HFFc6 (cell line): ENCODE results near the gene HLA-DPB1. TPM values are rescaled to one million over a fixed set of nuclear protein-coding genes. Genes with fewer than 3 reads are reported as not detected.

Experiments used
- DNase-seq: peaks from one replicate; pipeline ENCODE4 v3.0.0-alpha.2; 2018
- H3K27ac Mint-ChIP-seq: 2 replicates; pipeline ENCODE4 v1.8.0; 2020; ENCODE audit warnings: mild to moderate bottlenecking, mixed read lengths
- H3K27me3 Mint-ChIP-seq: 2 replicates; pipeline ENCODE4 v1.8.0; 2021; ENCODE audit warnings: mild to moderate bottlenecking, moderate library complexity, mixed read lengths; ENCODE audit not compliant: insufficient read depth
- H3K36me3 Mint-ChIP-seq: 2 replicates; pipeline ENCODE4 v1.8.0; 2021; ENCODE audit warnings: low read depth, mixed read lengths
- H3K4me1 Mint-ChIP-seq: 2 replicates; pipeline ENCODE4 v1.8.0; 2020; ENCODE audit warnings: low read depth, mixed read lengths
- H3K4me3 Mint-ChIP-seq: 2 replicates; pipeline ENCODE4 v1.8.0; 2020; ENCODE audit warnings: mild to moderate bottlenecking, moderate library complexity, mixed read lengths
- H3K9me3 Mint-ChIP-seq: 2 replicates; pipeline ENCODE4 v1.8.0; 2020; ENCODE audit warnings: mild to moderate bottlenecking, mixed read lengths
- CTCF ChIP-seq: fragments of 200-600 bp; sonication (generic); IDR thresholded peaks from 2 replicates; pipeline ENCODE4 v1.5.0; 2021; ENCODE audit warnings: antibody characterized with exemption, mild to moderate bottlenecking
- total RNA-seq, 6 experiments: library from RNA; stranded (reverse); fragmentation: NEBNext Ultra II Directional; extraction: Animal tissue kit (Norgen Biotek cat#: 25700); gene quantifications; 2 replicates in 1 of 6; 3 replicates in 5 of 6; pipeline ENCODE4 v1.2.3, GENCODE V29; 2021

Gene HLA-DPB1
- total RNA-seq, 6 experiments from 2014 or later, result 1.6 to 4.8 (median 1.9) TPM

- H3K9me3 Mint-ChIP-seq, result peaks cover 15% of the 10 kb centered on the region
- H3K27ac Mint-ChIP-seq, result no peak overlapping the region
- H3K36me3 Mint-ChIP-seq, result peaks cover 10% of the 10 kb centered on the region
- DNase-seq, result peak; percentile 20
- peaks cover 42% of the 10 kb centered on the region for H3K27me3 Mint-ChIP-seq
- no peak overlapping the region for H3K4me3 Mint-ChIP-seq
- TF ChIP-seq CTCF, result peak; percentile 85
- H3K4me1 Mint-ChIP-seq, result no peaks in the 10 kb centered on the region
Measured at GRCh38 chr6:33126101-33126714, 50.4 kb downstream of the HLA-DPB1 start.

DNA sequence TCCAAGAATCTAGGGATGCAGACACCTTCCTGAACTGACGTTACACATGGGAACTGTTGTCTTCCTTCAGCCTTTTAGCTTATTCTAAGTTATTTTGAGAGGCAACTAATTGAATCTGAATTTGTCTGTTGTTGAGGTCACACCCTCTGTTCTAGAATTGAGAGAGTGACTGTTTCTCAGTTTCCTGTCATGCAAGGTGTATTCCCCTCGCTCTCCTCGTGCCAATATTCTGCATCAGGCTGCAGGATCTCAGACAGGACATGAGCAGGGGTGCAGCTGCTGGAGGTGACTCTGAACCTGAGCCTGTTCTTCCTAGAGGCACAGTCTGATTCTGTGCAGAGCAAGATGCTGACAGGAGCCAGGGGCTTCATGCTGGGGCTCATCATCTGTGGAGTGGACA is 52.5 kb downstream of the HLA-DPB1 start:
- H3K4me1 Mint-ChIP-seq, result no peaks in the 10 kb centered on the region
- DNase-seq, result no peak
- H3K36me3 Mint-ChIP-seq, result peaks cover 10% of the 10 kb centered on the region
- H3K27ac Mint-ChIP-seq, result no peak overlapping the region
- H3K4me3 Mint-ChIP-seq, result no peak overlapping the region
- TF ChIP-seq CTCF, result no peak
- H3K9me3 Mint-ChIP-seq, result peaks cover 11% of the 10 kb centered on the region
- H3K27me3 Mint-ChIP-seq, result peaks cover 39% of the 10 kb centered on the region

GRCh38 chr6:33132081-33132524 is 56.3 kb downstream of the HLA-DPB1 start:
- Mint-ChIP-seq H3K9me3 (no peaks in the 10 kb centered on the region), H3K27ac (no peak overlapping the region), H3K36me3 (no peaks in the 10 kb centered on the region), H3K4me3 (no peak overlapping the region), H3K4me1 (peaks cover 6% of the 10 kb centered on the region), H3K27me3 (peaks cover 28% of the 10 kb centered on the region)
- DNase-seq, result no peak
- no peak for TF ChIP-seq CTCF

DNA sequence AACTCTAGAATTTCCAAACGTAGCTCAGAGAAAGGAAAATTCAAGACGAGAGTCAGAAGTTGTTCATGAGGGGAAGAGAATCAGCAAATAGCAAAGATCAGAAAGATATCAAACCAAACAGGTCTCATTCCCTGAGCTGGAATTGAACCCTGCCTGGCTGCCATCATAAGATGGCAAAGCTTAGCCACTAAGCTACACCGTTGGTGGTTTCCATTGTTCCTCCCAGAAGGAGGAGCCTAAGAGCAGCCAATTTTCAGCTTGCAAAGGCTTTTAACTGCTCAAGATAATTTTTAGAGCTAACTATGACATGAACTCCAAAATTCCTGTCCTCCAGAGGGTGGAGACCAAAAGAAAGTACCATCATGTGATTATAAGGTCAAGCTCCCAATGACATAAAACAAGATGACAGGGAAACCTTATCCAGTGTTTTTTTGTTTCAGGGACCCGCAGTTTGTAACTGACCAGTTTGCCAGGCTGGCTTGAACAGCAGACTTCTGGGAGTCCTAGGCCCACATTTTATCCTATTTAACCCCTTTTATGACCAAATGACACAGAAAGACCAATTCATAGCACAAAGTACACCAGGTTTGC is 60.6 kb downstream of the HLA-DPB1 start:
- Mint-ChIP-seq H3K9me3 (no peaks in the 10 kb centered on the region), H3K4me3 (no peak overlapping the region), H3K27me3 (peaks cover 27% of the 10 kb centered on the region), H3K27ac (no peak overlapping the region), H3K4me1 (peaks cover 6% of the 10 kb centered on the region), H3K36me3 (no peaks in the 10 kb centered on the region)
- DNase-seq, result no peak
- TF ChIP-seq CTCF, result no peak

Other genes with a start within 250 kb of the HLA-DPB1 start
- gene TAP2, start 237.3 kb upstream of the HLA-DPB1 start, total RNA-seq, result 10 to 100 TPM; 25.3 to 47.5 (median 39.2) TPM
- gene PSMB8, start 231.9 kb upstream of the HLA-DPB1 start, total RNA-seq, result 10 to 100 TPM; 24.4 to 43.3 (median 39.5) TPM
- gene TAP1, start 222.3 kb upstream of the HLA-DPB1 start, total RNA-seq, result 10 to 100 TPM; 29.9 to 42.6 (median 37.8) TPM
- 10 to 100 TPM in 4 of 6 experiments, 1 to 10 TPM in 2; 4.9 to 23.9 (median 20.9) TPM for gene PSMB9, start 221.8 kb upstream of the HLA-DPB1 start, total RNA-seq
- gene HLA-DMB, start 135.0 kb upstream of the HLA-DPB1 start, total RNA-seq, result not detected
- gene HLA-DMA, start 122.9 kb upstream of the HLA-DPB1 start, total RNA-seq, result 1 to 10 TPM; 2.0 to 3.1 (median 2.2) TPM
- gene BRD2, start 107.4 kb upstream of the HLA-DPB1 start, total RNA-seq, result 100 to 1,000 TPM; 147 to 163 (median 157) TPM
- not detected for gene HLA-DOA, start 66.4 kb upstream of the HLA-DPB1 start, total RNA-seq
- gene HLA-DPA1, start 2.3 kb upstream of the HLA-DPB1 start, total RNA-seq, result 1 to 10 TPM in 5 of 6 experiments, under 1 TPM in 1; 0.94 to 3.8 (median 1.9) TPM
- under 1 TPM; 0.15 to 0.69 (median 0.38) TPM for gene COL11A2, start 116.5 kb downstream of the HLA-DPB1 start, total RNA-seq
- 10 to 100 TPM; 37.3 to 41.6 (median 38.3) TPM for gene RXRB, start 124.7 kb downstream of the HLA-DPB1 start, total RNA-seq
- gene SLC39A7, start 124.9 kb downstream of the HLA-DPB1 start, total RNA-seq, result 100 to 1,000 TPM; 215 to 240 (median 225) TPM
- 1 to 10 TPM in 2 of 6 experiments, under 1 TPM in 4; 0.39 to 1.2 (median 0.73) TPM for gene HSD17B8, start 128.7 kb downstream of the HLA-DPB1 start, total RNA-seq
- 10 to 100 TPM; 43.4 to 55.1 (median 52.1) TPM for gene RING1, start 132.5 kb downstream of the HLA-DPB1 start, total RNA-seq
- 10 to 100 TPM; 35.7 to 51.4 (median 44.4) TPM for gene VPS52, start 195.9 kb downstream of the HLA-DPB1 start, total RNA-seq
- 1,000 to 10,000 TPM; 1,449 to 2,347 (median 1,965) TPM for gene RPS18, start 196.1 kb downstream of the HLA-DPB1 start, total RNA-seq
- 1 to 10 TPM in 5 of 6 experiments, under 1 TPM in 1; 0.66 to 3.0 (median 2.7) TPM for gene B3GALT4, start 201.1 kb downstream of the HLA-DPB1 start, total RNA-seq
- 10 to 100 TPM; 71.0 to 89.9 (median 74.6) TPM for gene WDR46, start 213.2 kb downstream of the HLA-DPB1 start, total RNA-seq
- gene PFDN6, start 213.6 kb downstream of the HLA-DPB1 start, total RNA-seq, result 10 to 100 TPM; 52.1 to 73.7 (median 69.7) TPM
- 10 to 100 TPM; 26.7 to 31.6 (median 27.9) TPM for gene RGL2, start 223.0 kb downstream of the HLA-DPB1 start, total RNA-seq
- 100 to 1,000 TPM in 5 of 6 experiments, 10 to 100 TPM in 1; 88.7 to 118 (median 104) TPM for gene TAPBP, start 238.1 kb downstream of the HLA-DPB1 start, total RNA-seq
- gene ZBTB22, start 241.8 kb downstream of the HLA-DPB1 start, total RNA-seq, result 10 to 100 TPM; 15.2 to 19.9 (median 17.0) TPM
- 10 to 100 TPM; 44.9 to 53.2 (median 50.4) TPM for gene DAXX, start 247.0 kb downstream of the HLA-DPB1 start, total RNA-seq